ENCODE measurements around the gene BMP8B. TPM values are rescaled to one million over a fixed set of nuclear protein-coding genes. Genes with fewer than 3 reads are reported as not detected.

Gene BMP8B
- polyA plus RNA-seq, 1 of the 3 experiments (the other 2 are of a cell fraction): 0.07 TPM

GRCh38 chr1:39755965-39756659, 32.6 kb downstream of the BMP8B start:
- H3K9me2 ChIP-seq: no peaks in the 10 kb centered on the region
- TF ChIP-seq CHD2 (IDR thresholded peaks at IDR 0.05; ENCODE audit: low read length, partially characterized antibody) (no peak), MXI1 (IDR thresholded peaks at IDR 0.05; ENCODE audit: low read depth, low read length) (no peak), ZBTB33 (IDR thresholded peaks at IDR 0.05; ENCODE audit: borderline replicate concordance, low read depth) (no peak)
- H3K4me2 ChIP-seq: no peak overlapping the region
- H3K79me2 ChIP-seq (ENCODE audit: insufficient read depth): no peaks in the 10 kb centered on the region
- no peak for DNase-seq
- no peaks in the 10 kb centered on the region for H3K9me3 ChIP-seq
- no peak overlapping the region for H3K27ac ChIP-seq (ENCODE audit: low read depth in 2 of 2, low read length in 1 of 2)
- H4K20me1 ChIP-seq (ENCODE audit: insufficient read depth): no peaks in the 10 kb centered on the region
- ChIA-PET CTCF (no interaction called here), POLR2A (no interaction called here)
- peaks cover 24 to 64% of the 10 kb centered on the region in 2 experiments for H3K36me3 ChIP-seq (replicated peaks in 1 of 2; ENCODE audit: control insufficient read depth in 1 of 2, insufficient read depth in 2 of 2, low read length in 1 of 2)
- H3K4me3 ChIP-seq (ENCODE audit: low read depth in 2 of 2, low read length in 1 of 2): no peak overlapping the region
- H2AFZ ChIP-seq (ENCODE audit: low read depth): no peak overlapping the region
- H3K27me3 ChIP-seq (ENCODE audit: insufficient read depth): no peaks in the 10 kb centered on the region
- H3F3A ChIP-seq (replicated peaks; ENCODE audit: insufficient read depth): peaks cover 4% of the 10 kb centered on the region
- no peak overlapping the region for H3K9ac ChIP-seq
- 87% methylated on average over 5 of the region's 9 CpGs for WGBS (ENCODE audit: low lambda C conversion rate)
- no peaks in the 10 kb centered on the region; a peak in 1 of 4 replicates for H3K4me1 ChIP-seq (ENCODE audit: control insufficient read depth in 1 of 2, insufficient read depth in 2 of 2, low read depth in 1 of 2, low read length in 1 of 2)

- no peaks in the 10 kb centered on the region for H4K20me1 ChIP-seq (ENCODE audit: insufficient read depth)
- H3K9me2 ChIP-seq: no peaks in the 10 kb centered on the region
- H3K4me2 ChIP-seq: no peak overlapping the region
- no peaks in the 10 kb centered on the region for H3K9me3 ChIP-seq
- no peak overlapping the region for H3K4me3 ChIP-seq (ENCODE audit: low read depth in 2 of 2, low read length in 1 of 2)
- H3K4me1 ChIP-seq (ENCODE audit: control insufficient read depth in 1 of 2, insufficient read depth in 2 of 2, low read depth in 1 of 2, low read length in 1 of 2): no peaks in the 10 kb centered on the region; a peak in 1 of 4 replicates
- WGBS (ENCODE audit: low lambda C conversion rate): 88% methylated on average over 2 of the region's 2 CpGs
- H3K79me2 ChIP-seq (ENCODE audit: insufficient read depth): no peaks in the 10 kb centered on the region
- H2AFZ ChIP-seq (ENCODE audit: low read depth): no peak overlapping the region
- peaks cover 24 to 75% of the 10 kb centered on the region in 2 experiments for H3K36me3 ChIP-seq (replicated peaks in 1 of 2; ENCODE audit: control insufficient read depth in 1 of 2, insufficient read depth in 2 of 2, low read length in 1 of 2)
- H3K9ac ChIP-seq: no peak overlapping the region
- DNase-seq: no peak
- no peak overlapping the region for H3K27ac ChIP-seq (ENCODE audit: low read depth in 2 of 2, low read length in 1 of 2)
- ChIA-PET CTCF (no interaction called here), POLR2A (no interaction called here)
- H3K27me3 ChIP-seq (ENCODE audit: insufficient read depth): no peaks in the 10 kb centered on the region
- peaks cover 4% of the 10 kb centered on the region for H3F3A ChIP-seq (replicated peaks; ENCODE audit: insufficient read depth)
- TF ChIP-seq EP300 (IDR thresholded peaks at IDR 0.05; ENCODE audit: borderline replicate concordance in 1 of 2, low read depth in 1 of 2, low read length in 1 of 2): no peak
- TF ChIP-seq YY1 (IDR thresholded peaks at IDR 0.05; ENCODE audit: low read depth): no peak
- no peak for TF ChIP-seq SIN3A (IDR thresholded peaks at IDR 0.05; ENCODE audit: borderline replicate concordance, low read depth, low read length)
- no peak for TF ChIP-seq FOSL2 (IDR thresholded peaks at IDR 0.05; ENCODE audit: borderline replicate concordance, low read depth)
- TF ChIP-seq USF2 (IDR thresholded peaks at IDR 0.05; ENCODE audit: borderline replicate concordance, low read depth, low read length): no peak
- no peak for TF ChIP-seq RCOR1 (IDR thresholded peaks at IDR 0.05; ENCODE audit: low read length)
- TF ChIP-seq MEF2A (IDR thresholded peaks at IDR 0.05; ENCODE audit: borderline replicate concordance, low read depth): no peak
- TF ChIP-seq TEAD4 (IDR thresholded peaks at IDR 0.05; ENCODE audit: borderline replicate concordance, insufficient read depth): no peak
- no peak for TF ChIP-seq MAX (IDR thresholded peaks at IDR 0.05; ENCODE audit: low read depth)
- TF ChIP-seq SMC3 (IDR thresholded peaks at IDR 0.05; ENCODE audit: low read depth, low read length): no peak
- TF ChIP-seq GATA2 (CRISPR knock-in tag; IDR thresholded peaks at IDR 0.05): no peak
- no peak for TF ChIP-seq EZH2phosphoT487 (IDR thresholded peaks at IDR 0.05; ENCODE audit: borderline replicate concordance, low read depth)
- TF ChIP-seq IRF3 (IDR thresholded peaks at IDR 0.05; ENCODE audit: low read depth, low read length): no peak
- TF ChIP-seq JUND (IDR thresholded peaks at IDR 0.05): no peak
- no peak for TF ChIP-seq FOXJ3 (CRISPR knock-in tag; IDR thresholded peaks at IDR 0.05)
- TF ChIP-seq MXI1 (IDR thresholded peaks at IDR 0.05; ENCODE audit: low read depth, low read length): no peak
- no peak for TF ChIP-seq RAD21 (IDR thresholded peaks at IDR 0.05; ENCODE audit: low read length)
- no peak for TF ChIP-seq CTCF (IDR thresholded peaks at IDR 0.05)
- TF ChIP-seq POLR2AphosphoS5 (IDR thresholded peaks at IDR 0.05; ENCODE audit: low read depth, low read length): no peak
These were observed 33.7 kb downstream of the BMP8B start for GRCh38 chr1:39754906-39755504.
